WTC11 (cell line): ENCODE data around the gene GPR176. TPM values are rescaled to one million over a fixed set of nuclear protein-coding genes. Genes with fewer than 3 reads are reported as not detected.
A peak's percentile ranks its signal among the peaks of the same experiment; 100 is the strongest.

Source experiments
- ATAC-seq: fragments of 200-7000 bp; cut with Tn5 transposase; 2 replicates; pipeline ENCODE4 v1.10.0; 2021; ENCODE audit warnings: mild to moderate bottlenecking, moderate library complexity
- CTCF ChIA-PET: fragments of 300-600 bp; sonication (Branson Sonifier 250); formaldehyde crosslinking; loops from one replicate; lab custom pipeline; 2021; ENCODE audit warnings: antibody characterized with exemption; lab: Charles Lee
- POLR2A ChIA-PET: fragments of 350-600 bp; sonication (Branson Sonifier 250); formaldehyde crosslinking; loops from one replicate; lab custom pipeline; 2021; ENCODE audit warnings: antibody characterized with exemption; lab: Charles Lee
- DNase-seq: peaks from one replicate; pipeline ENCODE4 v3.0.0; 2021; ENCODE audit warnings: low spot score
- H3K27ac Mint-ChIP-seq: 2 replicates; pipeline ENCODE4 v1.8.0; 2021; ENCODE audit warnings: mixed read lengths
- H3K27me3 Mint-ChIP-seq: 2 replicates; pipeline ENCODE4 v1.8.0; 2021; ENCODE audit warnings: low read depth, mild to moderate bottlenecking, moderate library complexity, mixed read lengths
- H3K36me3 Mint-ChIP-seq: 2 replicates; pipeline ENCODE4 v1.8.0; 2021; ENCODE audit warnings: mixed read lengths
- H3K4me1 Mint-ChIP-seq: 2 replicates; pipeline ENCODE4 v1.8.0; 2022; ENCODE audit warnings: mixed read lengths
- H3K4me3 Mint-ChIP-seq: 2 replicates; pipeline ENCODE4 v1.8.0; 2021; ENCODE audit warnings: mild to moderate bottlenecking, moderate library complexity, mixed read lengths
- H3K9me3 Mint-ChIP-seq: 2 replicates; pipeline ENCODE4 v1.8.0; 2021; ENCODE audit warnings: mixed read lengths
- CBFB ChIP-seq: sonication (generic); formaldehyde crosslinking; IDR thresholded peaks from 2 replicates; pipeline ENCODE4 v1.8.1; 2022; ENCODE audit warnings: mild to moderate bottlenecking, low read depth, missing genetic modification reagents
- ELF4 ChIP-seq: sonication (generic); formaldehyde crosslinking; IDR thresholded peaks from 2 replicates; pipeline ENCODE4 v1.8.1; 2022; ENCODE audit warnings: low read depth, mild to moderate bottlenecking, moderate library complexity, missing genetic modification reagents
- ETV6 ChIP-seq: sonication (generic); formaldehyde crosslinking; IDR thresholded peaks from 2 replicates; pipeline ENCODE4 v1.8.1; 2022; ENCODE audit warnings: mild to moderate bottlenecking, missing genetic modification reagents
- FOXJ3 ChIP-seq: sonication (generic); formaldehyde crosslinking; IDR thresholded peaks from 2 replicates; pipeline ENCODE4 v1.9.0; 2021; ENCODE audit warnings: missing genetic modification reagents, mild to moderate bottlenecking, borderline replicate concordance
- MXD4 ChIP-seq: fragments of 250-450 bp; sonication (Bioruptor Pico); IDR thresholded peaks from 2 replicates; pipeline ENCODE4 v1.8.0; 2021; ENCODE audit warnings: mild to moderate bottlenecking, moderate library complexity, borderline replicate concordance
- NR3C1 ChIP-seq: sonication (generic); formaldehyde crosslinking; conservative IDR thresholded peaks from 2 replicates; pipeline ENCODE4 v1.8.1; 2023; ENCODE audit warnings: low read depth, mild to moderate bottlenecking, missing genetic modification reagents
- TEAD1 ChIP-seq: sonication (generic); formaldehyde crosslinking; IDR thresholded peaks from 2 replicates; pipeline ENCODE4 v1.8.0; 2022; ENCODE audit warnings: mild to moderate bottlenecking, missing genetic modification reagents
- TEAD4 ChIP-seq: sonication (generic); formaldehyde crosslinking; IDR thresholded peaks from 2 replicates; pipeline ENCODE4 v1.8.0; 2022; ENCODE audit warnings: mild to moderate bottlenecking, missing genetic modification reagents
- ZNF232 ChIP-seq: sonication (generic); formaldehyde crosslinking; IDR thresholded peaks from 2 replicates; pipeline ENCODE4 v1.8.0; 2022; ENCODE audit warnings: mild to moderate bottlenecking, missing genetic modification reagents
- total RNA-seq: library from RNA; stranded (reverse); gene quantifications from 3 replicates; pipeline ENCODE4 v1.2.3, GENCODE V29; 2021
- TF ChIP-seq, protein P1 (sequence below): fragments of 200-600 bp; IDR thresholded peaks from 2 replicates; pipeline ENCODE4 v1.8.0; 2022; ENCODE audit warnings: antibody characterized with exemption
- TF ChIP-seq, protein P2 (sequence below): sonication (generic); formaldehyde crosslinking; IDR thresholded peaks from 2 replicates; pipeline ENCODE4 v1.8.1; 2023; ENCODE audit warnings: mild to moderate bottlenecking, missing genetic modification reagents
- TF ChIP-seq, protein P3 (sequence below): sonication (generic); formaldehyde crosslinking; IDR thresholded peaks from 2 replicates; pipeline ENCODE4 v1.8.1; 2022; ENCODE audit warnings: missing genetic modification reagents, borderline replicate concordance
- TF ChIP-seq, protein P4 (sequence below): sonication (generic); formaldehyde crosslinking; IDR thresholded peaks from 2 replicates; pipeline ENCODE4 v1.8.0; 2022; ENCODE audit warnings: mild to moderate bottlenecking, missing genetic modification reagents
- TF ChIP-seq, protein P5 (sequence below): sonication (generic); formaldehyde crosslinking; IDR thresholded peaks from 2 replicates; pipeline ENCODE4 v1.8.1; 2023; ENCODE audit warnings: mild to moderate bottlenecking, moderate library complexity, missing genetic modification reagents
- TF ChIP-seq, protein P6 (sequence below): sonication (generic); formaldehyde crosslinking; IDR thresholded peaks from 2 replicates; pipeline ENCODE4 v1.8.1; 2023; ENCODE audit warnings: mild to moderate bottlenecking, missing genetic modification reagents, moderate library complexity

GPR176 gene
- total RNA-seq, 1 experiment from 2014 or later = 117 TPM

DNA sequence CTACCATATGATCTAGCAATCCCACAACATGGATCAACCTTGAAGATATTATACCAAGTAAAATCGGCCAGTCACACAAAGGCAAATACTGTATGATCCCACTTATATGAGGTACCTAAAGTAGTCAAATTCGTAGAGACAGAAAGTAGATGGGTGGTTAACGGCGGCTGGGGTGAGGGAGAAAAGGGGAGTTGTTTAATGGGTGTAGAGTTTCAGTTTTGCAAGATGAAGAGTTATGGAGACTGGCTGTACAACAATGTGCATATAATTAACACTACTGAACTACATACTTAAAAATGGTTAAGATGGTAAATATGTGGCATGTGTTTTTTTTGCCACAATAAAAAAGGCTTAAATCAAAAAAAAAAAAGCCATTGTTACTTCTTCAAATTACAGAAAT, 60.4 kb downstream of the GPR176 start:
- ATAC-seq (no peak), DNase-seq (no peak)
- H3K4me3 Mint-ChIP-seq = no peak overlapping the region
- ChIA-PET POLR2A (no interaction called here), CTCF (interaction anchor here (1.0 to 1.5 kb wide), 2 partner anchors 28 to 75 kb away, joined by 3 to 5 read pairs; partner anchors contain the start of gene EIF2AK4)
- peak overlapping the region; percentile 28 for H3K27ac Mint-ChIP-seq
- H3K9me3 Mint-ChIP-seq = peaks cover 13% of the 10 kb centered on the region
- TF ChIP-seq, protein P1, sequence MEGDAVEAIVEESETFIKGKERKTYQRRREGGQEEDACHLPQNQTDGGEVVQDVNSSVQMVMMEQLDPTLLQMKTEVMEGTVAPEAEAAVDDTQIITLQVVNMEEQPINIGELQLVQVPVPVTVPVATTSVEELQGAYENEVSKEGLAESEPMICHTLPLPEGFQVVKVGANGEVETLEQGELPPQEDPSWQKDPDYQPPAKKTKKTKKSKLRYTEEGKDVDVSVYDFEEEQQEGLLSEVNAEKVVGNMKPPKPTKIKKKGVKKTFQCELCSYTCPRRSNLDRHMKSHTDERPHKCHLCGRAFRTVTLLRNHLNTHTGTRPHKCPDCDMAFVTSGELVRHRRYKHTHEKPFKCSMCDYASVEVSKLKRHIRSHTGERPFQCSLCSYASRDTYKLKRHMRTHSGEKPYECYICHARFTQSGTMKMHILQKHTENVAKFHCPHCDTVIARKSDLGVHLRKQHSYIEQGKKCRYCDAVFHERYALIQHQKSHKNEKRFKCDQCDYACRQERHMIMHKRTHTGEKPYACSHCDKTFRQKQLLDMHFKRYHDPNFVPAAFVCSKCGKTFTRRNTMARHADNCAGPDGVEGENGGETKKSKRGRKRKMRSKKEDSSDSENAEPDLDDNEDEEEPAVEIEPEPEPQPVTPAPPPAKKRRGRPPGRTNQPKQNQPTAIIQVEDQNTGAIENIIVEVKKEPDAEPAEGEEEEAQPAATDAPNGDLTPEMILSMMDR = no peak
- no peak for TF ChIP-seq ETV6 (CRISPR knock-in tag)
- H3K27me3 Mint-ChIP-seq = no peaks in the 10 kb centered on the region
- peaks cover 31% of the 10 kb centered on the region for H3K36me3 Mint-ChIP-seq
- H3K4me1 Mint-ChIP-seq = peaks cover 52% of the 10 kb centered on the region

DNA sequence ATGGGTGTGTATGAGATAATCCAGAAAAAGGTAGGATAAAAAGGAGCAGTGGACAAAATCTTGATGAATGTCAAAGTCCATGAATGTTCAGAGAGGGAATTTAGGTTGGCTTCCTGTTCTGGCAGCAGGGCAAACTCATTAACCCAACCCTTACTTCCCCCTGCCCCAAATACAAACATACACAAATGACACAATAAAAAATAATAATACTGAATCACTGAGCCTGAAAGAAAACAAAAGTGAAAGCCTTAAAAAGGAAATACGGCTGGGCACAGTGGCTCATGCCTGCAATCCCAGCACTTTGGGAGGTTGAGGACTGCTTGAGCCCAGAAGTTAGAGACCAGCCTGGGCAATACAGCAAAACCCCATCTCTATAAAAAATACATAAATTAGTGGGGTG, 62.9 kb downstream of the GPR176 start:
- no peak for ATAC-seq

DNA sequence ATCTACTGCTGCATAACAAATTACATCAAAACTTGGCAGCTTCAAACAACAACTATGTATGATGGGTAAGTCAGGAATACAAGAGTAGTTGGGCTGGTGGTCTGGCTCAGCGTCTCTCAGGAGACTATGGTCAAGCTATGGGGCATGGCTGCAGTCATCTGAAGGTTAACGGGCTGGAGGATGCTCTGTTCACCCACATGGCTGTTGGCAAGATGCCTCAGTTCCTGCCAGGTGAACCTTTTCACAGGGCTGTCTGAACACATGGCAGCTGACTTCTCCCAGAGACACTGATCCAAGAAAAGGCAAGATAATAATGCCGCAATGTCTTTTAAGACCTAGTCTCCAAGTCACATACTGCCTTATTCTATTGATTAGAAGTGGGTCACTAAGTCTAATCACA, 63.7 kb downstream of the GPR176 start:
- ChIA-PET CTCF (interaction anchor here (1.4 kb wide), 1 partner anchor 11 kb away, joined by 3 read pairs; no protein-coding TSS in a partner anchor), POLR2A (no interaction called here)
- DNase-seq (no peak), ATAC-seq (no peak)
- H3K27ac Mint-ChIP-seq = no peak overlapping the region
- H3K9me3 Mint-ChIP-seq = peaks cover 13% of the 10 kb centered on the region
- H3K4me3 Mint-ChIP-seq = no peak overlapping the region
- peaks cover 31% of the 10 kb centered on the region for H3K36me3 Mint-ChIP-seq
- peaks cover 68% of the 10 kb centered on the region for H3K4me1 Mint-ChIP-seq
- H3K27me3 Mint-ChIP-seq = no peaks in the 10 kb centered on the region
- TF ChIP-seq MXD4 (CRISPR knock-in tag) = no peak
- TF ChIP-seq CBFB = no peak
- no peak for TF ChIP-seq TEAD4 (CRISPR knock-in tag)
- TF ChIP-seq FOXJ3 (CRISPR knock-in tag) = no peak
- TF ChIP-seq, protein P2, sequence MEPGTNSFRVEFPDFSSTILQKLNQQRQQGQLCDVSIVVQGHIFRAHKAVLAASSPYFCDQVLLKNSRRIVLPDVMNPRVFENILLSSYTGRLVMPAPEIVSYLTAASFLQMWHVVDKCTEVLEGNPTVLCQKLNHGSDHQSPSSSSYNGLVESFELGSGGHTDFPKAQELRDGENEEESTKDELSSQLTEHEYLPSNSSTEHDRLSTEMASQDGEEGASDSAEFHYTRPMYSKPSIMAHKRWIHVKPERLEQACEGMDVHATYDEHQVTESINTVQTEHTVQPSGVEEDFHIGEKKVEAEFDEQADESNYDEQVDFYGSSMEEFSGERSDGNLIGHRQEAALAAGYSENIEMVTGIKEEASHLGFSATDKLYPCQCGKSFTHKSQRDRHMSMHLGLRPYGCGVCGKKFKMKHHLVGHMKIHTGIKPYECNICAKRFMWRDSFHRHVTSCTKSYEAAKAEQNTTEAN (CRISPR knock-in tag) = no peak
- TF ChIP-seq, protein P3, sequence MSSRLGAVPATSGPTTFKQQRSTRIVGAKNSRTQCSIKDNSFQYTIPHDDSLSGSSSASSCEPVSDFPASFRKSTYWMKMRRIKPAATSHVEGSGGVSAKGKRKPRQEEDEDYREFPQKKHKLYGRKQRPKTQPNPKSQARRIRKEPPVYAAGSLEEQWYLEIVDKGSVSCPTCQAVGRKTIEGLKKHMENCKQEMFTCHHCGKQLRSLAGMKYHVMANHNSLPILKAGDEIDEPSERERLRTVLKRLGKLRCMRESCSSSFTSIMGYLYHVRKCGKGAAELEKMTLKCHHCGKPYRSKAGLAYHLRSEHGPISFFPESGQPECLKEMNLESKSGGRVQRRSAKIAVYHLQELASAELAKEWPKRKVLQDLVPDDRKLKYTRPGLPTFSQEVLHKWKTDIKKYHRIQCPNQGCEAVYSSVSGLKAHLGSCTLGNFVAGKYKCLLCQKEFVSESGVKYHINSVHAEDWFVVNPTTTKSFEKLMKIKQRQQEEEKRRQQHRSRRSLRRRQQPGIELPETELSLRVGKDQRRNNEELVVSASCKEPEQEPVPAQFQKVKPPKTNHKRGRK (CRISPR knock-in tag) = no peak
- TF ChIP-seq, protein P4, sequence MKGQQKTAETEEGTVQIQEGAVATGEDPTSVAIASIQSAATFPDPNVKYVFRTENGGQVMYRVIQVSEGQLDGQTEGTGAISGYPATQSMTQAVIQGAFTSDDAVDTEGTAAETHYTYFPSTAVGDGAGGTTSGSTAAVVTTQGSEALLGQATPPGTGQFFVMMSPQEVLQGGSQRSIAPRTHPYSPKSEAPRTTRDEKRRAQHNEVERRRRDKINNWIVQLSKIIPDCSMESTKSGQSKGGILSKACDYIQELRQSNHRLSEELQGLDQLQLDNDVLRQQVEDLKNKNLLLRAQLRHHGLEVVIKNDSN (CRISPR knock-in tag) = no peak
- no peak for TF ChIP-seq ELF4
- TF ChIP-seq ZNF232 (CRISPR knock-in tag) = no peak
- TF ChIP-seq, protein P5, sequence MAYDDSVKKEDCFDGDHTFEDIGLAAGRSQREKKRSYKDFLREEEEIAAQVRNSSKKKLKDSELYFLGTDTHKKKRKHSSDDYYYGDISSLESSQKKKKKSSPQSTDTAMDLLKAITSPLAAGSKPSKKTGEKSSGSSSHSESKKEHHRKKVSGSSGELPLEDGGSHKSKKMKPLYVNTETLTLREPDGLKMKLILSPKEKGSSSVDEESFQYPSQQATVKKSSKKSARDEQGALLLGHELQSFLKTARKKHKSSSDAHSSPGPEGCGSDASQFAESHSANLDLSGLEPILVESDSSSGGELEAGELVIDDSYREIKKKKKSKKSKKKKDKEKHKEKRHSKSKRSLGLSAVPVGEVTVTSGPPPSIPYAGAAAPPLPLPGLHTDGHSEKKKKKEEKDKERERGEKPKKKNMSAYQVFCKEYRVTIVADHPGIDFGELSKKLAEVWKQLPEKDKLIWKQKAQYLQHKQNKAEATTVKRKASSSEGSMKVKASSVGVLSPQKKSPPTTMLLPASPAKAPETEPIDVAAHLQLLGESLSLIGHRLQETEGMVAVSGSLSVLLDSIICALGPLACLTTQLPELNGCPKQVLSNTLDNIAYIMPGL = no peak
- TF ChIP-seq, protein P6, sequence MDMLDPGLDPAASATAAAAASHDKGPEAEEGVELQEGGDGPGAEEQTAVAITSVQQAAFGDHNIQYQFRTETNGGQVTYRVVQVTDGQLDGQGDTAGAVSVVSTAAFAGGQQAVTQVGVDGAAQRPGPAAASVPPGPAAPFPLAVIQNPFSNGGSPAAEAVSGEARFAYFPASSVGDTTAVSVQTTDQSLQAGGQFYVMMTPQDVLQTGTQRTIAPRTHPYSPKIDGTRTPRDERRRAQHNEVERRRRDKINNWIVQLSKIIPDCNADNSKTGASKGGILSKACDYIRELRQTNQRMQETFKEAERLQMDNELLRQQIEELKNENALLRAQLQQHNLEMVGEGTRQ (CRISPR knock-in tag) = no peak
- TF ChIP-seq, all 79 proteins: peak for 0

More for the DNA sequence above, 62.9 kb downstream of the GPR176 start:
- ChIA-PET POLR2A (no interaction called here), CTCF (no interaction called here)
- TF ChIP-seq TEAD1 (CRISPR knock-in tag) (no peak), NR3C1 (CRISPR knock-in tag) (no peak)
- Mint-ChIP-seq H3K4me3 (no peak overlapping the region), H3K36me3 (peaks cover 31% of the 10 kb centered on the region), H3K4me1 (peaks cover 67% of the 10 kb centered on the region), H3K27me3 (no peaks in the 10 kb centered on the region), H3K27ac (no peak overlapping the region; the same call in 1 of the 2 replicates), H3K9me3 (peaks cover 13% of the 10 kb centered on the region)
- DNase-seq = no peak
